Fibroblast of lung (primary cell): Measurements from ENCODE around the gene RASA3.

ENCODE experiments used
- EZH2 ChIP-seq: IDR thresholded peaks from 2 replicates; pipeline ENCODE4 v1.5.1; 2012; ENCODE audit warnings: low read length, control low read depth, mild to moderate bottlenecking; ENCODE audit errors: missing control alignments
- TF ChIP-seq, protein P1 (sequence below), 2 donors: IDR thresholded peaks in 1 of 2; conservative IDR thresholded peaks in 1 of 2; 1 replicate in 1 of 2; 2 replicates in 1 of 2; pipeline ENCODE4 v1.5.1; 2011 to 2012; ENCODE audit warnings: low read length in 2 of 2, control low read depth in 1 of 2, inconsistent platforms in 1 of 2, low read depth in 1 of 2, mild to moderate bottlenecking in 1 of 2

DNA sequence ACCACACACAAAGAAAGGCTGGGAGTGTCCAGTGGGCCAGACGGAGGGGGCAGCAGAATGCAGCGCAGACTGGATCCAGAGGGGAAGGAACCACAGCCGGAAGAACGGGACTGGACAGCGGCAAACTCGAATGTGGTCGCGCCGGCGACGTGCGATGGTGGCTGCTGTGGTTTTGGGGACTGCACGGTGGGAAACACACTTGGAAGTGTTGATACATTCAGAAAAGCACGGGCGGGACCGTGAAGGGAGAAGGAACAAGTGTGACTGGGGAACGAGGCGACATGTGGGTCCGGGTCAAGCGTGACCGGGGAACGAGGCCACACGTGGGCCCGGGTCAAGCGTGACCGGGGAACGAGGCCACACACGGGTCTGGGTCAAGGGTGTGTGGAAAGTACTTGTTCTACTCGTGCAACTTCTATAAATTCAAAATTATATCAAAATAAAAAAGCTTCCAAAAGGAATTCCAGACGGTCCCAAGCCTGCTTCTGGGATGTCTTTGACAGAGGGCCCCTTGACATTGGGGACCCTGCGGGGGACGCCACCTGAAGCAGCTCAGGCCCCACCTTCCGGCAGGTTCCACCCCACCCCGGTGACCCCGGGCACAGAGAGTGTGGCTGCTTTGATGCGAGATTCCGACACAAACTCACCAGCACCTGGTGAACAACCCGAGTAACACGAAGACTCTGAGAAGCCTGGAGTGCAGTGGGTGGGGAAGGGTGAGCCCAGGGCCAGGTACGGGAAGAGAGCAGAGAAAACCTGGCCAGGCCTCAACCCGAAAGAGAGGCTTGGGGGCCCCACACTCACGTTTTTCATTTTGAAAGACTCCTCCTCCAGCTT lies 133.4 kb downstream of the RASA3 start:
- no peak for TF ChIP-seq EZH2
- TF ChIP-seq, protein P1, sequence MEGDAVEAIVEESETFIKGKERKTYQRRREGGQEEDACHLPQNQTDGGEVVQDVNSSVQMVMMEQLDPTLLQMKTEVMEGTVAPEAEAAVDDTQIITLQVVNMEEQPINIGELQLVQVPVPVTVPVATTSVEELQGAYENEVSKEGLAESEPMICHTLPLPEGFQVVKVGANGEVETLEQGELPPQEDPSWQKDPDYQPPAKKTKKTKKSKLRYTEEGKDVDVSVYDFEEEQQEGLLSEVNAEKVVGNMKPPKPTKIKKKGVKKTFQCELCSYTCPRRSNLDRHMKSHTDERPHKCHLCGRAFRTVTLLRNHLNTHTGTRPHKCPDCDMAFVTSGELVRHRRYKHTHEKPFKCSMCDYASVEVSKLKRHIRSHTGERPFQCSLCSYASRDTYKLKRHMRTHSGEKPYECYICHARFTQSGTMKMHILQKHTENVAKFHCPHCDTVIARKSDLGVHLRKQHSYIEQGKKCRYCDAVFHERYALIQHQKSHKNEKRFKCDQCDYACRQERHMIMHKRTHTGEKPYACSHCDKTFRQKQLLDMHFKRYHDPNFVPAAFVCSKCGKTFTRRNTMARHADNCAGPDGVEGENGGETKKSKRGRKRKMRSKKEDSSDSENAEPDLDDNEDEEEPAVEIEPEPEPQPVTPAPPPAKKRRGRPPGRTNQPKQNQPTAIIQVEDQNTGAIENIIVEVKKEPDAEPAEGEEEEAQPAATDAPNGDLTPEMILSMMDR (conservative IDR thresholded peaks at IDR 0.05 in 1 of 2, IDR thresholded peaks at IDR 0.05 in 1 of 2; ENCODE audit: low read depth in 1 of 2, low read length in 2 of 2) = no peak
